Neural crest cell (in vitro differentiated cells): ENCODE results near the gene SNRPD3. TPM values are rescaled to one million over a fixed set of nuclear protein-coding genes. Genes with fewer than 3 reads are reported as not detected.

Source experiments
- DNase-seq: peaks from one replicate; pipeline ENCODE4 v3.0.0; 2021; ENCODE audit warnings: low read depth, mixed read lengths, low spot score
- H3K27ac Mint-ChIP-seq: one replicate; pipeline ENCODE4 v1.8.0; 2021; ENCODE audit warnings: mild to moderate bottlenecking, mixed read lengths; ENCODE audit not compliant: unreplicated experiment
- H3K27me3 Mint-ChIP-seq: 2 replicates; pipeline ENCODE4 v1.8.0; 2021; ENCODE audit warnings: low read depth, mild to moderate bottlenecking, mixed read lengths
- H3K36me3 Mint-ChIP-seq: 2 replicates; pipeline ENCODE4 v1.8.0; 2021; ENCODE audit warnings: low read depth, mild to moderate bottlenecking, mixed read lengths
- H3K4me1 Mint-ChIP-seq: 2 replicates; pipeline ENCODE4 v1.8.0; 2021; ENCODE audit warnings: mixed read lengths
- H3K4me3 Mint-ChIP-seq: one replicate; pipeline ENCODE4 v1.8.0; 2021; ENCODE audit warnings: mild to moderate bottlenecking, mixed read lengths
- H3K9me3 Mint-ChIP-seq: 2 replicates; pipeline ENCODE4 v1.8.0; 2021; ENCODE audit warnings: mixed read lengths
- total RNA-seq: library from RNA; stranded (reverse); gene quantifications from 2 replicates; pipeline ENCODE4 v1.2.1, GENCODE V29; 2021
- TF ChIP-seq, protein P1 (sequence below): fragments of 200-600 bp; sonication (generic); conservative IDR thresholded peaks from 2 replicates; pipeline ENCODE4 v1.5.0; 2021; ENCODE audit warnings: antibody characterized with exemption, mild to moderate bottlenecking

SNRPD3 gene
- total RNA-seq, 1 donor from 2014 or later, result 151 TPM

- H3K27ac Mint-ChIP-seq, result no peak overlapping the region
- H3K36me3 Mint-ChIP-seq, result peaks cover 3% of the 10 kb centered on the region
- TF ChIP-seq, protein P1, sequence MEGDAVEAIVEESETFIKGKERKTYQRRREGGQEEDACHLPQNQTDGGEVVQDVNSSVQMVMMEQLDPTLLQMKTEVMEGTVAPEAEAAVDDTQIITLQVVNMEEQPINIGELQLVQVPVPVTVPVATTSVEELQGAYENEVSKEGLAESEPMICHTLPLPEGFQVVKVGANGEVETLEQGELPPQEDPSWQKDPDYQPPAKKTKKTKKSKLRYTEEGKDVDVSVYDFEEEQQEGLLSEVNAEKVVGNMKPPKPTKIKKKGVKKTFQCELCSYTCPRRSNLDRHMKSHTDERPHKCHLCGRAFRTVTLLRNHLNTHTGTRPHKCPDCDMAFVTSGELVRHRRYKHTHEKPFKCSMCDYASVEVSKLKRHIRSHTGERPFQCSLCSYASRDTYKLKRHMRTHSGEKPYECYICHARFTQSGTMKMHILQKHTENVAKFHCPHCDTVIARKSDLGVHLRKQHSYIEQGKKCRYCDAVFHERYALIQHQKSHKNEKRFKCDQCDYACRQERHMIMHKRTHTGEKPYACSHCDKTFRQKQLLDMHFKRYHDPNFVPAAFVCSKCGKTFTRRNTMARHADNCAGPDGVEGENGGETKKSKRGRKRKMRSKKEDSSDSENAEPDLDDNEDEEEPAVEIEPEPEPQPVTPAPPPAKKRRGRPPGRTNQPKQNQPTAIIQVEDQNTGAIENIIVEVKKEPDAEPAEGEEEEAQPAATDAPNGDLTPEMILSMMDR, result no peak
- peaks cover 3% of the 10 kb centered on the region for H3K27me3 Mint-ChIP-seq
- no peak for DNase-seq
- no peak overlapping the region for H3K4me3 Mint-ChIP-seq
- H3K4me1 Mint-ChIP-seq, result no peaks in the 10 kb centered on the region
- no peaks in the 10 kb centered on the region for H3K9me3 Mint-ChIP-seq
These were observed 19.7 kb upstream of the SNRPD3 start for GRCh38 chr22:24536089-24536488.

GRCh38 chr22:24540470-24540869 is 15.3 kb upstream of the SNRPD3 start:
- Mint-ChIP-seq H3K36me3 (peaks cover 3% of the 10 kb centered on the region), H3K4me3 (no peak overlapping the region), H3K9me3 (no peaks in the 10 kb centered on the region), H3K4me1 (no peaks in the 10 kb centered on the region), H3K27ac (peak overlapping the region; percentile 46), H3K27me3 (no peaks in the 10 kb centered on the region)
- no peak for DNase-seq
- TF ChIP-seq, protein P1, result no peak

- no peaks in the 10 kb centered on the region for H3K27me3 Mint-ChIP-seq
- peaks cover 5% of the 10 kb centered on the region for H3K36me3 Mint-ChIP-seq
These were observed 13.9 kb upstream of the SNRPD3 start for GRCh38 chr22:24541681-24542515.

GRCh38 chr22:24542641-24543040 is 13.2 kb upstream of the SNRPD3 start:
- Mint-ChIP-seq H3K27ac (no peak overlapping the region), H3K9me3 (no peaks in the 10 kb centered on the region)
- TF ChIP-seq, protein P1, result no peak

More at GRCh38 chr22:24541681-24542515, 13.9 kb upstream of the SNRPD3 start:
- Mint-ChIP-seq H3K4me3 (no peak overlapping the region), H3K4me1 (no peaks in the 10 kb centered on the region), H3K27ac (no peak overlapping the region), H3K9me3 (no peaks in the 10 kb centered on the region)
- TF ChIP-seq, protein P1, result no peak
- DNase-seq, result no peak

DNA sequence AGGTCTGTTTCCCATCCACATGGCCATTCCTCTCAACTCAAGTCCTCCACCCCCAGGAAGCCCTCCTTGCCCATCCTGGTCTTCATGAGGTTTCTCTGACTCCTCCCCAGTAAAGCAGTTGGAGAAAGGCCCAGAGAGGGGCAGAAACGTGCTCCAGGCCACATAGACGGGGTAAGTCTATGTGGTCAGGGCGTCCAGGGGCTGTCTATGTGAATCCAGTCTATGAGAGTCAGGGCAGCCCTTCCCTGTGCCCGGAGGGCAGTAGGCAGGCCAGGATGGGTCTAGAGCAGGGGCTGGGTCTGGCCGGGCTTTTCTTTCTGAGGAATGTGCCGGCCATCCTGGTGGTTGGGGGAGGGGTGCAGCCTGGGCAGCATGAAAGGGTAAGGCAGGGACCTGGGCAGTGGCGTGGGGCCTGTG is 12.6 kb upstream of the SNRPD3 start:
- Mint-ChIP-seq H3K4me1 (no peaks in the 10 kb centered on the region), H3K4me3 (no peak overlapping the region), H3K36me3 (peaks cover 9% of the 10 kb centered on the region), H3K9me3 (no peaks in the 10 kb centered on the region), H3K27ac (no peak overlapping the region), H3K27me3 (no peaks in the 10 kb centered on the region)
- TF ChIP-seq, protein P1, result no peak
- DNase-seq, result no peak

More at GRCh38 chr22:24542641-24543040, 13.2 kb upstream of the SNRPD3 start:
- Mint-ChIP-seq H3K4me3 (no peak overlapping the region), H3K27me3 (no peaks in the 10 kb centered on the region), H3K36me3 (peaks cover 9% of the 10 kb centered on the region), H3K4me1 (no peaks in the 10 kb centered on the region)
- no peak for DNase-seq
